ENCODE measurements around the gene AKR1E2. TPM values are rescaled to one million over a fixed set of nuclear protein-coding genes. Genes with fewer than 3 reads are reported as not detected.
A peak's percentile ranks its signal among the peaks of the same experiment; 100 is the strongest.

The AKR1E2 gene
- total and polyA plus RNA-seq, 9 of the 15 experiments (the other 6 are each of a cell fraction or from before 2014, with no cell fraction given), result 4.2 to 16.6 (median 9.8) TPM

GRCh38 chr10:4849555-4850242, 23.7 kb downstream of the AKR1E2 start (continued):
- TF ChIP-seq, protein P1, sequence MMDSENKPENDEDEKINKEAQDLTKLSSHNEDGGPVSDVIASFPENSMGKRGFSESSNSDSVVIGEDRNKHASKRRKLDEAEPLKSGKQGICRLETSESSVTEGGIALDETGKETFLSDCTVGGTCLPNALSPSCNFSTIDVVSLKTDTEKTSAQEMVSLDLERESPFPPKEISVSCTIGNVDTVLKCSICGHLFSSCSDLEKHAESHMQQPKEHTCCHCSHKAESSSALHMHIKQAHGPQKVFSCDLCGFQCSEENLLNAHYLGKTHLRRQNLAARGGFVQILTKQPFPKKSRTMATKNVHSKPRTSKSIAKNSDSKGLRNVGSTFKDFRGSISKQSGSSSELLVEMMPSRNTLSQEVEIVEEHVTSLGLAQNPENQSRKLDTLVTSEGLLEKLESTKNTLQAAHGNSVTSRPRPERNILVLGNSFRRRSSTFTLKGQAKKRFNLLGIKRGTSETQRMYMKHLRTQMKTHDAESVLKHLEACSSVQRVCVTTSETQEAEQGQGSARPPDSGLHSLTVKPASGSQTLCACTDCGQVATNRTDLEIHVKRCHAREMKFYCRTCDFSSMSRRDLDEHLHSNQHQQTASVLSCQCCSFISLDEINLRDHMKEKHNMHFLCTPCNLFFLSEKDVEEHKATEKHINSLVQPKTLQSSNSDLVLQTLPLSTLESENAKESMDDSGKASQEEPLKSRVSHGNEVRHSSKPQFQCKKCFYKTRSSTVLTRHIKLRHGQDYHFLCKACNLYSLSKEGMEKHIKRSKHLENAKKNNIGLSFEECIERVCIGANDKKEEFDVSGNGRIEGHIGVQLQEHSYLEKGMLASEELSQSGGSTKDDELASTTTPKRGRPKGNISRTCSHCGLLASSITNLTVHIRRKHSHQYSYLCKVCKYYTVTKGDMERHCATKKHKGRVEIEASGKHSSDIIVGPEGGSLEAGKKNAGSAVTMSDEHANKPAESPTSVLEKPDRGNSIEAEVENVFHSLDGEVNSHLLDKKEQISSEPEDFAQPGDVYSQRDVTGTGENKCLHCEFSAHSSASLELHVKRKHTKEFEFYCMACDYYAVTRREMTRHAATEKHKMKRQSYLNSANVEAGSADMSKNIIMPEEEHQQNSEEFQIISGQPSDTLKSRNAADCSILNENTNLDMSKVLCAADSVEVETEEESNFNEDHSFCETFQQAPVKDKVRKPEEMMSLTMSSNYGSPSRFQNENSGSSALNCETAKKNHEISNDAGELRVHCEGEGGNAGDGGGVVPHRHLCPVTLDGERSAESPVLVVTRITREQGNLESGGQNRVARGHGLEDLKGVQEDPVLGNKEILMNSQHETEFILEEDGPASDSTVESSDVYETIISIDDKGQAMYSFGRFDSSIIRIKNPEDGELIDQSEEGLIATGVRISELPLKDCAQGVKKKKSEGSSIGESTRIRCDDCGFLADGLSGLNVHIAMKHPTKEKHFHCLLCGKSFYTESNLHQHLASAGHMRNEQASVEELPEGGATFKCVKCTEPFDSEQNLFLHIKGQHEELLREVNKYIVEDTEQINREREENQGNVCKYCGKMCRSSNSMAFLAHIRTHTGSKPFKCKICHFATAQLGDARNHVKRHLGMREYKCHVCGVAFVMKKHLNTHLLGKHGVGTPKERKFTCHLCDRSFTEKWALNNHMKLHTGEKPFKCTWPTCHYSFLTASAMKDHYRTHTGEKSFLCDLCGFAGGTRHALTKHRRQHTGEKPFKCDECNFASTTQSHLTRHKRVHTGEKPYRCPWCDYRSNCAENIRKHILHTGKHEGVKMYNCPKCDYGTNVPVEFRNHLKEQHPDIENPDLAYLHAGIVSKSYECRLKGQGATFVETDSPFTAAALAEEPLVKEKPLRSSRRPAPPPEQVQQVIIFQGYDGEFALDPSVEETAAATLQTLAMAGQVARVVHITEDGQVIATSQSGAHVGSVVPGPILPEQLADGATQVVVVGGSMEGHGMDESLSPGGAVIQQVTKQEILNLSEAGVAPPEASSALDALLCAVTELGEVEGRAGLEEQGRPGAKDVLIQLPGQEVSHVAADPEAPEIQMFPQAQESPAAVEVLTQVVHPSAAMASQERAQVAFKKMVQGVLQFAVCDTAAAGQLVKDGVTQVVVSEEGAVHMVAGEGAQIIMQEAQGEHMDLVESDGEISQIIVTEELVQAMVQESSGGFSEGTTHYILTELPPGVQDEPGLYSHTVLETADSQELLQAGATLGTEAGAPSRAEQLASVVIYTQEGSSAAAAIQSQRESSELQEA (IDR thresholded peaks at IDR 0.05; ENCODE audit: low read depth), result no peak
- TF ChIP-seq ZBTB17 (CRISPR knock-in tag; IDR thresholded peaks at IDR 0.05) (no peak), FIP1L1 (IDR thresholded peaks at IDR 0.05; ENCODE audit: low read depth, low read length, poor library complexity, severe bottlenecking) (no peak), TAF1 (IDR thresholded peaks at IDR 0.05; ENCODE audit: control insufficient read depth, extremely low read depth, insufficient read depth, low read length, severe bottlenecking) (peak; percentile 9), NRF1 (conservative IDR thresholded peaks at IDR 0.05 in 1 of 2, IDR thresholded peaks at IDR 0.05 in 1 of 2) (peak; percentile 11 to 35; a peak in 1 of 4 replicates), ETV5 (CRISPR knock-in tag; IDR thresholded peaks at IDR 0.05; ENCODE audit: low read depth) (no peak), YY1 (IDR thresholded peaks at IDR 0.05; ENCODE audit: borderline replicate concordance in 1 of 3, control insufficient read depth in 1 of 3, extremely low read depth in 1 of 3, insufficient read depth in 3 of 3, insufficient read length in 1 of 3, insufficient replicate concordance in 2 of 3, low read depth in 1 of 3, low read length in 2 of 3) (peak in 2 of 3 experiments; percentile 51 to 66), NFIX (CRISPR knock-in tag; IDR thresholded peaks at IDR 0.05; ENCODE audit: low read depth) (no peak)
- TF ChIP-seq, protein P2, sequence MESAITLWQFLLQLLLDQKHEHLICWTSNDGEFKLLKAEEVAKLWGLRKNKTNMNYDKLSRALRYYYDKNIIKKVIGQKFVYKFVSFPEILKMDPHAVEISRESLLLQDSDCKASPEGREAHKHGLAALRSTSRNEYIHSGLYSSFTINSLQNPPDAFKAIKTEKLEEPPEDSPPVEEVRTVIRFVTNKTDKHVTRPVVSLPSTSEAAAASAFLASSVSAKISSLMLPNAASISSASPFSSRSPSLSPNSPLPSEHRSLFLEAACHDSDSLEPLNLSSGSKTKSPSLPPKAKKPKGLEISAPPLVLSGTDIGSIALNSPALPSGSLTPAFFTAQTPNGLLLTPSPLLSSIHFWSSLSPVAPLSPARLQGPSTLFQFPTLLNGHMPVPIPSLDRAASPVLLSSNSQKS (CRISPR knock-in tag; IDR thresholded peaks at IDR 0.05), result no peak
- TF ChIP-seq, protein P3, sequence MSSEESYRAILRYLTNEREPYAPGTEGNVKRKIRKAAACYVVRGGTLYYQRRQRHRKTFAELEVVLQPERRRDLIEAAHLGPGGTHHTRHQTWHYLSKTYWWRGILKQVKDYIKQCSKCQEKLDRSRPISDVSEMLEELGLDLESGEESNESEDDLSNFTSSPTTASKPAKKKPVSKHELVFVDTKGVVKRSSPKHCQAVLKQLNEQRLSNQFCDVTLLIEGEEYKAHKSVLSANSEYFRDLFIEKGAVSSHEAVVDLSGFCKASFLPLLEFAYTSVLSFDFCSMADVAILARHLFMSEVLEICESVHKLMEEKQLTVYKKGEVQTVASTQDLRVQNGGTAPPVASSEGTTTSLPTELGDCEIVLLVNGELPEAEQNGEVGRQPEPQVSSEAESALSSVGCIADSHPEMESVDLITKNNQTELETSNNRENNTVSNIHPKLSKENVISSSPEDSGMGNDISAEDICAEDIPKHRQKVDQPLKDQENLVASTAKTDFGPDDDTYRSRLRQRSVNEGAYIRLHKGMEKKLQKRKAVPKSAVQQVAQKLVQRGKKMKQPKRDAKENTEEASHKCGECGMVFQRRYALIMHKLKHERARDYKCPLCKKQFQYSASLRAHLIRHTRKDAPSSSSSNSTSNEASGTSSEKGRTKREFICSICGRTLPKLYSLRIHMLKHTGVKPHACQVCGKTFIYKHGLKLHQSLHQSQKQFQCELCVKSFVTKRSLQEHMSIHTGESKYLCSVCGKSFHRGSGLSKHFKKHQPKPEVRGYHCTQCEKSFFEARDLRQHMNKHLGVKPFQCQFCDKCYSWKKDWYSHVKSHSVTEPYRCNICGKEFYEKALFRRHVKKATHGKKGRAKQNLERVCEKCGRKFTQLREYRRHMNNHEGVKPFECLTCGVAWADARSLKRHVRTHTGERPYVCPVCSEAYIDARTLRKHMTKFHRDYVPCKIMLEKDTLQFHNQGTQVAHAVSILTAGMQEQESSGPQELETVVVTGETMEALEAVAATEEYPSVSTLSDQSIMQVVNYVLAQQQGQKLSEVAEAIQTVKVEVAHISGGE (CRISPR knock-in tag; IDR thresholded peaks at IDR 0.05), result no peak
